ENCODE data around the gene RPS6KB2.

Gene RPS6KB2

DNA sequence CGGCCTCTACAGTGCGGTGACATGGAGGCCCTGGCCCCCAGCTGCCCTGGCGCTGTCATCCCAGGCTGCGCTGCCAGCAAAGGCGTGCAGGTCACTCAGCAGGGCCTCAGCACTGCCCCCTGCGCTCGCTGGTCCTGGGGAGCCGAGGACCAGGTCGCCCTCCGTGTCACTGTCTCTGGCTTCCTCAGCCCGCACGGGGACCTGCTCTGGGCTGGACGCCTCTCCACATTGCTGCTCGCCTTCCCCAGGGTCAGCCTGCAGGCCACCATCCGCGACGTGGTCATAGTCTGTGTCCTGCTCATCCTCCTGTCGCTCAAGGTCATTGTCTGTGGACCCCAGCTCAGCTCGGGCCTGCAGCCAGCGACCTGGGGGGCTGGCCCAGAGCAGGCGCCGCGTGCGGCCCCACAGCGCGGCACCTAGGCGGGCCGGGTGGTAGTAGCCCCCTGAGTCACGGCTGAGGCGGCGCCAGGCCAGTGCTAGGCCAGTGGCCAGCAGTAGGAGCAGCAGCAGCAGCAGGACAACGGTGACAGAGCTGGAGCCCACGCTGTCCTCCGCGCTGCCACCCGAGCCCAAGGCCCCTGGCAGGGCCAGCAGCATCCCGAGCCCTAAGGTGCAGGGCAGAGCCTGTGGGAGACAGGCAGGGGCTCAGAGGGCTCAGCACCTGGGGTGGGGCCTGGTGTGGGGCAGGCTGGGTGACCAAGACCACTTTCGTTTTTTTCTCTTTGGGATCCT lies 7.6 kb downstream of the RPS6KB2 start:
- Histone ChIP-seq H3K36me3 (ENCODE audit: control insufficient read depth in 5 of 5, insufficient read depth in 5 of 5, low read length in 5 of 5) (peaks cover 0 to 89% (median 77%) of the 10 kb centered on the region in 5 donors), H3K27me3 (ENCODE audit: control insufficient read depth in 5 of 5, insufficient read depth in 4 of 5, low read length in 5 of 5) (no peaks in the 10 kb centered on the region), H3K9me3 (ENCODE audit: control insufficient read depth in 5 of 5, low read length in 5 of 5) (no peaks in the 10 kb centered on the region), H3K27ac (ENCODE audit: low read depth, low read length) (no peak overlapping the region), H3K4me1 (ENCODE audit: control insufficient read depth in 5 of 5, insufficient read depth in 5 of 5, low read length in 5 of 5) (peaks cover 0 to 29% (median 22%) of the 10 kb centered on the region in 5 donors), H3K9ac (ENCODE audit: low read length in 5 of 5) (no peak overlapping the region), H3K4me3 (ENCODE audit: low read depth in 1 of 5, low read length in 5 of 5) (peak overlapping the region in 1 of 5 donors; percentile 11)

DNA sequence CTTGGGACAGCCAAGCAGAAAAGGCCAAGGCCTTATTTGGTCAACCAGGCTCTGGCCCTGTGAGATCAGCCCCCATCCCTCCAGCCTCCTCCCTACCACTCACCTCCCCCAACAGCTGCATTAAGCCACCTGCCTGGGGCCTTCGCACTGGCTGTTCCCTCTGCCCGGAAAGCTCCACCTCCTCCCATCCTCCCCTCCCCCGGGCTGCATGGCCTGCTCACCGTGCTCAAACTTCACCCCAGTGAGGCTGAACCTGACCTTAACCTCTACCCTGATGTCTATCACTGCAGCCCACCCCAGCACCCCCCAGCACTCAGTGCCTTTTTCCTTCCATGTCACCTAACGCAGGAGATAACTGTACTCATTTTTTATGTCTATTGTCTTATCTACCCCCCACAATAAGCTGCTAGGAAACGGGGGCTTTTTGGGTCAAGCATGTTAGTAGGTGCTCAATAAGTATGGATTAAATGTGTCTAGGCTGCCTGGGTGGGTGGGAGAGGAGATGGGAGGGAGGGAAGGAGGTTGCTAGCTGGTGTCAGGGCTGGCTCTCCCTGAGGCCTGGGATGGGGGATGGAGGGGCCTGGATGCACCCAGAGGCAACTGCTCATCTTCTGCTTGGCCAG lies 8.3 kb downstream of the RPS6KB2 start:
- peak overlapping the region in 1 of 5 donors; percentile 34 for H3K4me3 ChIP-seq (ENCODE audit: low read depth in 1 of 5, low read length in 5 of 5)
- peaks cover 0 to 90% (median 79%) of the 10 kb centered on the region in 5 donors for H3K36me3 ChIP-seq (ENCODE audit: control insufficient read depth in 5 of 5, insufficient read depth in 5 of 5, low read length in 5 of 5)
- H3K9me3 ChIP-seq (ENCODE audit: control insufficient read depth in 5 of 5, low read length in 5 of 5), result no peaks in the 10 kb centered on the region
- H3K27me3 ChIP-seq (ENCODE audit: control insufficient read depth in 5 of 5, insufficient read depth in 4 of 5, low read length in 5 of 5), result no peaks in the 10 kb centered on the region
- peaks cover 0 to 33% (median 25%) of the 10 kb centered on the region in 5 donors for H3K4me1 ChIP-seq (ENCODE audit: control insufficient read depth in 5 of 5, insufficient read depth in 5 of 5, low read length in 5 of 5)
- no peak overlapping the region for H3K9ac ChIP-seq (ENCODE audit: low read length in 5 of 5)
- H3K27ac ChIP-seq (ENCODE audit: low read depth, low read length), result no peak overlapping the region

DNA sequence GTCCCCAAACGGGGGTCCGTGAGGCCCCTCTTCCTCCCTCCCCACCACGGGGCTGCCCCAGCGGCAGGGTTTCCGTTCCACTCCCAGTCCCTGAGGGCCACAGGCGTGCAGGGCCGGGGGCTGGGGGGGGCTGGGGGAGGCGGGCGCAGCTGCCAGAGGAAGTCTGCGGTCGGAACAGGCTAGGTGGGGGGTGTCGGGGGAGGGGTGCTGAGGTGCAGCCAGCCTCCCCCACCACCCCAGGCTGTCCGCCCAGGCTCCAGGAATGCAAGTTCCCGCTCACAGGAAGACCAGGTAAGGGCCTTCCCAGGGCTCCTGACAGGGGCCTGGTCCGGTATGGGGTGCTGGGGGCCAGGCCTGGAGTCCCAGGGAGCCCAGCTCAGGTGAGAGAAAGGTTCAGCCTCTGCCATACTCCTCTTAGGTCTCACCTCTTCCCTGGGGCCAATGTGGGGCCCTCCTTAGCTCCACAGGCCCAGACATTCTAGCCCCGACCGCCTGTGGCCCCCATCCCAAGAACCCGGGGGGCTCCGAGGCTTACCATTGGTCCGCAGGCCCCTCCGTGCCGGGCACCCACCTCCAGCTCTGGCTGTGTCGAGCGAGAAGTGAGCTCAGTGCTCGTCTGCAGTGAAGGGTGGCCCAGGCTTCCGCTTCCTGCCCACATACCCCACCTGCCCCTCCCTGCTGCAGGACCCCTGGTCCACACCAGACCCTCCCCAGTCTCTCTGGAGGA lies 9.0 kb downstream of the RPS6KB2 start, which contains the start of gene PTPRCAP:
Gene PTPRCAP (minus strand): TSS at position 601 of the 727 bp plus-strand sequence. CDS start 63 bp downstream, at position 538.
- Histone ChIP-seq H3K27me3 (ENCODE audit: control insufficient read depth in 5 of 5, insufficient read depth in 4 of 5, low read length in 5 of 5) (no peaks in the 10 kb centered on the region), H3K4me1 (ENCODE audit: control insufficient read depth in 5 of 5, insufficient read depth in 5 of 5, low read length in 5 of 5) (peaks cover 0 to 37% (median 31%) of the 10 kb centered on the region in 5 donors), H3K9ac (ENCODE audit: low read length in 5 of 5) (peak within 1 kb of the TSS in 1 of 5 donors; percentile 7), H3K9me3 (ENCODE audit: control insufficient read depth in 5 of 5, low read length in 5 of 5) (no peaks in the 10 kb centered on the region), H3K27ac (ENCODE audit: low read depth, low read length) (no peak within 1 kb of the TSS), H3K36me3 (ENCODE audit: control insufficient read depth in 5 of 5, insufficient read depth in 5 of 5, low read length in 5 of 5) (peaks cover 0 to 90% (median 79%) of the 10 kb centered on the region in 5 donors), H3K4me3 (ENCODE audit: low read depth in 1 of 5, low read length in 5 of 5) (peak within 1 kb of the TSS in 2 of 5 donors; percentile 0 to 38)

DNA sequence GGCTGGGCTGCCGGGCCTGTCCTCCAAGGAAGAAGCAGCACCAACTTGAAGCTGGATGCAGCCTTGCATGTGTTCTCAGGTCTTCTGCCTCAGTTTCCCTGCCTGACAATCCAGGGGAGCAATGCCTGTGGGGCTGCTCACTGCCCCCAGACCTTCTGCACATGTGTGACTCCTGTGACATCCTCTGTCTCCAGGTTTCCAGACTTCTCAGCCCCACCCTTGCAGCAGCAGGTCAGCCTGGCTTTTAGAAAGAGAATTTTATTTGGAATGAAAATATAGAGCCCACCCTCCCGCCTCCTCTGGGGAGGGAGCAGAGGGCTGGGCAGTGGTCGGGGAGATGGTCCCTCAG lies 9.5 kb downstream of the RPS6KB2 start:
- Histone ChIP-seq H3K4me1 (ENCODE audit: control insufficient read depth in 5 of 5, insufficient read depth in 5 of 5, low read length in 5 of 5) (peaks cover 2 to 42% (median 36%) of the 10 kb centered on the region in 5 donors), H3K27me3 (ENCODE audit: control insufficient read depth in 5 of 5, insufficient read depth in 4 of 5, low read length in 5 of 5) (no peaks in the 10 kb centered on the region), H3K4me3 (ENCODE audit: low read depth in 1 of 5, low read length in 5 of 5) (peak overlapping the region in 2 of 5 donors; percentile 0 to 38), H3K36me3 (ENCODE audit: control insufficient read depth in 5 of 5, insufficient read depth in 5 of 5, low read length in 5 of 5) (peaks cover 0 to 85% (median 75%) of the 10 kb centered on the region in 5 donors), H3K9me3 (ENCODE audit: control insufficient read depth in 5 of 5, low read length in 5 of 5) (no peaks in the 10 kb centered on the region), H3K9ac (ENCODE audit: low read length in 5 of 5) (peak overlapping the region in 1 of 5 donors; percentile 7), H3K27ac (ENCODE audit: low read depth, low read length) (no peak overlapping the region)

DNA sequence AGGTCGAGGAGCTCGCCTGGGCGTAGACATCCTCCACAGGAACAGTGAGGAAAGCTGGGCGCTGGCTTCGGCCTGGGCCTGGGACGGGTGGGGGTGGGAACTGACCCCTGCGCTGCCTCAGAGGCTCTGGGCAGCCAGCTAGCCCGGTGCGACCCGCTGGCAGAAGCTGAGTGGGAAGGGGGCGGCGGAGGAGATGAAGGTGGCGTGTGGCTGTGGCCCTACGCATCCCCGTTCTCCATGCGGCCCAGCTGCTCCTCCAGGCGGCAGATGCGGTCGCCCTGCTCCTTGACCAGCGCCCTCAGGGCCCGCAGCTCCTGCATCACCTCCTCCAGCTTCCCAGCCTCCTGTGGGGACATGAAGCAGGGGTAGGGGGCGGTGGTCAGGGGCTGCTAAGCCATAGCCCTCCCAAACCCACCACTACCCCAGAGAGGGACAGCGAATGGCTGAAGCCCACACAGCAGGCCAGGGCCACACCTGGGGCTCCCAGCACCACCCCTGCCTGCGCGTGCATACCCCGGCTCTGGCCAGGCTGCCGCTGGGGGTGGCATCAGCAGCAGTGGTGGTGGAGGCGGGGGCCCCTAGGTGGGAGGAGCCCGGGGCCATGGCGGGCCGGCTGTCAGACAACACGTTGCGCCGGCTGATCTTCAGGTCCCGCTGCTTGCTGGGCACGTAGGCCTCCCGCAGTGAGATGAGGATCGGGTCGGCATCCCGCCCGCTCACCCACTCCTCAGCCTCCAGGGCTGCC lies 10.0 kb downstream of the RPS6KB2 start:
- Histone ChIP-seq H3K9ac (ENCODE audit: low read length in 5 of 5) (no peak overlapping the region), H3K9me3 (ENCODE audit: control insufficient read depth in 5 of 5, low read length in 5 of 5) (no peaks in the 10 kb centered on the region), H3K36me3 (ENCODE audit: control insufficient read depth in 5 of 5, insufficient read depth in 5 of 5, low read length in 5 of 5) (peaks cover 0 to 80% (median 69%) of the 10 kb centered on the region in 5 donors), H3K27ac (ENCODE audit: low read depth, low read length) (no peak overlapping the region), H3K4me3 (ENCODE audit: low read depth in 1 of 5, low read length in 5 of 5) (peak overlapping the region in 1 of 5 donors; percentile 0), H3K27me3 (ENCODE audit: control insufficient read depth in 5 of 5, insufficient read depth in 4 of 5, low read length in 5 of 5) (no peaks in the 10 kb centered on the region), H3K4me1 (ENCODE audit: control insufficient read depth in 5 of 5, insufficient read depth in 5 of 5, low read length in 5 of 5) (peaks cover 2 to 46% (median 38%) of the 10 kb centered on the region in 5 donors)

DNA sequence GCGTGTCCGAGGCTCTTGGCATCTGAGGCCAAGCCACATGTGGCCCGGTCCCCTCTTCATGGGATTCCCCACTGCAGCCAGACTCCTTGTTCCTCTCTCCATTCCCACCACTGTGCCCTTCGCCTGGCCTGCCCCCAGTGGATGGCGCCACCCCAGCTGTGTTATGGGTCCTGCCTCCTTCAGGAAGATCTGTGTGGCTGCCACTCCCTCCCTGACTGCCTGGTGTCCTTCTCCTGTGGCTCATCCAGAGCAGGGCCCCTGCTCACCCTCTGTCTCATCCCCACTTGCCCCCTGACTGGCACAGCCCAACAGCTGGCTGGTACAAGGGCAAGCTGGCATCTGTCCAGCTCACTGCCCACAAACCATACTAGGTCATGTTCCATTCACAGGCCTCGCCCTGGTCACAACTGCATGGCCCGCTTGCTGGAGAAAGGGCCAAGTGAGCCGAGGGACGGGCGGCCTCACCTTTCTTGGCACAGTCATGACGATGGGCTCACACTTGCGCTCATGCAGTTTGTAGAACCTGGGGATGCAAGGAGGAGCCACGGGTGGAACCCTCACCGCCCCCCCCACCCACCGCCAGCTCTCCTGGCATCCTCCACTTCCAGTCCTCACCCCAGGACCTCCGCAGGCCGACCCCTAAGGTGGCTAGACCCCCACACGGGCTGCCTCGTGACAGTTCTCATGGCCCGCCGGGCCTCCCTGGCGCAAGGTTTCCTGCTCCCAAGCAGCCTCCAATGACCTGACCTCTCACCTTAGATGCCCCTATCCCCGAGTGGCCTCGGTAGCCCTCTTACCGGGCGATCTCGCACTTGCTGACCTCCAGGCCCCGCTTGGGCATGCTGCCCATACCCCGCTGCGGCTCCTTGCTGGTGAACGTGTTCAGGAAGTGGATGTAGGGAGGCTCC lies 11.3 kb downstream of the RPS6KB2 start:
- Histone ChIP-seq H3K4me1 (ENCODE audit: control insufficient read depth in 5 of 5, insufficient read depth in 5 of 5, low read length in 5 of 5) (peaks cover 2 to 52% (median 38%) of the 10 kb centered on the region in 5 donors), H3K4me3 (ENCODE audit: low read depth in 1 of 5, low read length in 5 of 5) (no peak overlapping the region), H3K27me3 (ENCODE audit: control insufficient read depth in 5 of 5, insufficient read depth in 4 of 5, low read length in 5 of 5) (no peaks in the 10 kb centered on the region), H3K36me3 (ENCODE audit: control insufficient read depth in 5 of 5, insufficient read depth in 5 of 5, low read length in 5 of 5) (peaks cover 0 to 67% (median 57%) of the 10 kb centered on the region in 5 donors), H3K27ac (ENCODE audit: low read depth, low read length) (no peak overlapping the region), H3K9me3 (ENCODE audit: control insufficient read depth in 5 of 5, low read length in 5 of 5) (no peaks in the 10 kb centered on the region), H3K9ac (ENCODE audit: low read length in 5 of 5) (peak overlapping the region in 1 of 5 donors; percentile 47)

DNA sequence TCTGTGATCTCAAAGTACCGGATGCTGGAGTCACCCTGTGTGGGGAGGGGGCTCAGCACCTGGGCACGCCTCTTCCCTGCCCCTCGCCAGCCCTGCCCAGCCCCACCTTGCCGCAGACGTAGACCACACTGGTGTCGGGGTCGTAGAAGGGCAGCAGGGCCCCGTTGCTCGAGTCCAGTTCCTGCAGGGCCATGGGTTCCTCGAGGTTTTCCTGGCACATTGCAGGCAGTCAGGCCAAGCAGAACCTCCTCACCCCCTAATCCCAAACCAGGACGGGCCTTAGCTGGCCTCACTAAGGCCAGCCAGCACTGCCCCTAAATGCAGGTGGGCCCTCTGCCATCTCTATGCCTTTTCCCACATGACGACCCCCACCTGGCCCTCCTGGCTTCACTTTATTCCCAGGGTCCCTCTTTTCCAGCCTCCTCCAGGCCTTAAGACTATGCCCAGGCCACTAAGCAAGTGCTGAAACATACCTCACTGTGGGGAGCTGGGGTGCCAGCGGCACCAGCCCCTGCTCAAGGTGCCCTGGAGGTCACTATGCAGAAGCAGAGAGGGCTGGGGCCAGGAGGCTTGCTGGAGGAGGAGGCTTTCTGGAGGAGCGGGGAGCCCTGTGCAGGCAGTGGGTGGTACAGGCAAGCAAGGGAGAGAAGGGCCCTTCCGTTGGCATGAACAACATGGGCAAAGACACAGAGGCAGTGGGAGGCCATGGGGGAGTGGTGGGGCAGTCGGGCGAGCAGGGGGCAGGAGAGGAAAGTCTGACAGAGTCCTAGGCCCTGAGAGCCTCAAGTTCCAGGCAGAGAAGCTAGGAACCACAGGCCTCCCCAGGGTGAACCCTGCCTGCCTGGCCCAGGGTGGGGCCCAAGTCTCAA lies 12.2 kb downstream of the RPS6KB2 start:
- Histone ChIP-seq H3K9me3 (ENCODE audit: control insufficient read depth in 5 of 5, low read length in 5 of 5) (no peaks in the 10 kb centered on the region), H3K4me1 (ENCODE audit: control insufficient read depth in 5 of 5, insufficient read depth in 5 of 5, low read length in 5 of 5) (peaks cover 2 to 52% (median 38%) of the 10 kb centered on the region in 5 donors), H3K27me3 (ENCODE audit: control insufficient read depth in 5 of 5, insufficient read depth in 4 of 5, low read length in 5 of 5) (no peaks in the 10 kb centered on the region), H3K9ac (ENCODE audit: low read length in 5 of 5) (peak overlapping the region in 1 of 5 donors; percentile 47), H3K4me3 (ENCODE audit: low read depth in 1 of 5, low read length in 5 of 5) (no peak overlapping the region), H3K36me3 (ENCODE audit: control insufficient read depth in 5 of 5, insufficient read depth in 5 of 5, low read length in 5 of 5) (peaks cover 0 to 58% (median 49%) of the 10 kb centered on the region in 5 donors), H3K27ac (ENCODE audit: low read depth, low read length) (no peak overlapping the region)

DNA sequence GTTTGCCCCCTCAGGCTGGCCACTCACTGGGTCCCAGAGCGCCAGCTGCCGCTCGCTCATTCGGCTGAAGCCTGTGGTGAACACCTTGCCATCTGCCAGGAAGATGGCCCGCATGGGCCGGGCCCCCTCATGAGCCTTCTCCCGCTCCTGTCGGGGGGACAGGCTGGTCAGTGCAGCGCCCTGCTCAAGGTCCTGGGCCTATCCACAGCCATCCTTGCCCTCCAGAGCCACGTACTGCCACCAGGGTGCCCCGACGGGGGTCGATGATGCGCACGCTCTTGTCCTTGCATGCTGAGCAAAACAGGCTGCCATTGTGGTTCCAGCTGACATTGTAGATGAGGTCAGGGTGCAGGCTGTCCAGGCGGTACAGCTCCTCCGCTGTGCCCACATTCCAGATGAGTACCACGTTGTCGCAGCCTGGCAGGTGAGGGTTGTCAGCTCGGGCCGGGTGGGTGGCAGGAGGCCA lies 12.8 kb downstream of the RPS6KB2 start:
- Histone ChIP-seq H3K27ac (ENCODE audit: low read depth, low read length) (no peak overlapping the region), H3K27me3 (ENCODE audit: control insufficient read depth in 5 of 5, insufficient read depth in 4 of 5, low read length in 5 of 5) (no peaks in the 10 kb centered on the region), H3K9me3 (ENCODE audit: control insufficient read depth in 5 of 5, low read length in 5 of 5) (no peaks in the 10 kb centered on the region), H3K9ac (ENCODE audit: low read length in 5 of 5) (no peak overlapping the region), H3K36me3 (ENCODE audit: control insufficient read depth in 5 of 5, insufficient read depth in 5 of 5, low read length in 5 of 5) (peaks cover 0 to 52% (median 43%) of the 10 kb centered on the region in 5 donors), H3K4me1 (ENCODE audit: control insufficient read depth in 5 of 5, insufficient read depth in 5 of 5, low read length in 5 of 5) (peaks cover 2 to 45% (median 38%) of the 10 kb centered on the region in 5 donors), H3K4me3 (ENCODE audit: low read depth in 1 of 5, low read length in 5 of 5) (no peak overlapping the region)

Data from subcutaneous abdominal adipose tissue (tissue), 5 donors.